COLO829 (cell line): ENCODE data around the gene CEP68.
"Not testable (repeated sequence)": the region's sequence is repeated elsewhere in the genome, so short reads cannot be mapped to it uniquely, and the experiment has no call there.

ENCODE experiments used
- DNase-seq: peaks from one replicate; pipeline ENCODE4 v3.0.0; 2012; ENCODE audit warnings: low spot score

CEP68 gene

DNA sequence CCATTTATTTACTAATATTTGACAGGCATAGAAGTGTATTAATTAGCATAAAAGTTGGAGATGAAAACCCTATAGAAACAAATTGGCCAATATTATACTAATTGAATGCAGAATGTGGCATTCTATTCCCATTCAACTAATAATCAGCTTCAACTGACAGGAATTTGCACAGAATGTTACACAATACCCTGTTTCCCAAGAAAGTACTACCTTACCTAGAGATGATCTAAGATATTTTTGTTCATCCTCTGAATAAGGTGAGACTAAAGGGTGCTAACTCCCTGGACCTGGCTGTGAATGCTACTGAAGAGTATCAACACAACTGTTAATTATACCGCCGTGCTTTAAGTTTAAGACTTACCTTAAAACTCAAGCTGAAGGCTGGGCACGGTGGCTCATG lies 28.9 kb downstream of the CEP68 start:
- DNase-seq: no peak

DNA sequence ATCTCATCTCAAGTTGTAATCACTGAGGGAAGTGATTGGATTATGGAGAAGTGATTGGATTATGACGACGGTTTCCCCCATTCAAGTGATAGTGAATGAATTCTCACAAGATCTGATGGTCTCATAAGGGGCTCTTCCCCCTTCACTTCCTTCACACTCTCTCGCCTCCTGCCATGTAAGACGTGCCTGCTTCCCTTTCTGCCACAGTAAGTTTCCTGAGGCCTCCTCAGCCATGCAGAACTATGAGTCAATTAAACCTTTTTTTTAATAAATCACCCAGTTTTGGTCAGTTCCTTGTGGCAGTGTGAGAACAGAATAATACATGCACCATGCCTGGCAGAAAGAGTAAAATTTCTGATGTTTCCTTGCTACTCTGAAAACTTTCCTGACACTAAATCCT lies 36.6 kb downstream of the CEP68 start:
- DNase-seq: no peak

DNA sequence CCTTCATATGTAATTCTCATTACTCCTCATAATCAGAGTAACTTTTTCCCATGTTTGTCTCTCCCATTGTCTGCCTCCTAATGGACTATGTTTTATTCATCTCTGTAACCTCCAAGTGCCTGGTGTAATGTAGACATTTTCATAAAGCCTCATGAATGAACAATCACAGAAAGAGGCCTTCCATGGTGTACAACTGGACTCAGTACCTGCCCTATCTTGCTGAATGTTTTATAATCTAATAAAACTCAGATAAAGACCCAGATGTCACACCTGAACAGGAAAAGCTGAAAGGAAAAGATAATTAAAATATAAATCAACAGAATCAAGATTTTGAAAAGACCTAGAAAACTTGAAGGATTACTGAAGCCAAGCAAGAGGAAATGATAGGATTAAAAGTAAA lies 37.0 kb downstream of the CEP68 start:
- DNase-seq: no peak

DNA sequence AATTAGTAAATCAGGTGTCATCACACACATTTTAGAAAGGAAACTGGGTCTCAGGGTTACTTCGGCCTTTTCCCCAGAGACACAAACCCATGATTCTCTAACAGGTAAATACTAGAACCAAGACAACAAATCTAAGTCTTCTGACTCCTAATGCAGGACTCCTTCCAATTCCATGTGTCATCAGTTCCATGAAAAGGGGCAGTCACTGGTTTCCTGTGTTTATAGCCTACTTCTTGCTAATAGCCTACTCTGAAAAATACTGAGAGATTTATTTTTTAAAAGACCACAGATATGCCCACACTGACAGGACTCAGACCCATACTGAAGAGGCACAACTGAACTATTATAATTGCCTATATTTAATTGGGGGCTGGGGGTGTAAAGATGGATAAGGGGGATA lies 40.7 kb downstream of the CEP68 start:
- no peak for DNase-seq

DNA sequence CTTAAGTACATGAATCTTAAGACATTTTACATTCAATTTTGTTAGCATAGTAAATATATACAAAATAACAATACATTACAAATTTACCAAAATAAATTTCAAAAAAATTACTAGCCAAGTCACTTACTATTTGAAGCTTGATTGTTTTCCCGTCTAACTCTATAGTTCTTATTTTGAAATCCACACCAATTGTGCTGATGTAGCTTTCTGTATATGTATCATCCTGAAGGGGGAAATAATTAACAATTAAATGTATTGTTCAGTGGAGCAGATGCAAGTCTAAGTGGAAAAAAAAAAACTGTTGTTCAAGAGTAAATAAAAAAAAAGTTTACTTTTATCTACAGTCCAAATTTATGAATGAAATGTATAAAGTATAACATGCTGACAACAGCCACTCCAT lies 41.6 kb downstream of the CEP68 start:
- DNase-seq: no peak

DNA sequence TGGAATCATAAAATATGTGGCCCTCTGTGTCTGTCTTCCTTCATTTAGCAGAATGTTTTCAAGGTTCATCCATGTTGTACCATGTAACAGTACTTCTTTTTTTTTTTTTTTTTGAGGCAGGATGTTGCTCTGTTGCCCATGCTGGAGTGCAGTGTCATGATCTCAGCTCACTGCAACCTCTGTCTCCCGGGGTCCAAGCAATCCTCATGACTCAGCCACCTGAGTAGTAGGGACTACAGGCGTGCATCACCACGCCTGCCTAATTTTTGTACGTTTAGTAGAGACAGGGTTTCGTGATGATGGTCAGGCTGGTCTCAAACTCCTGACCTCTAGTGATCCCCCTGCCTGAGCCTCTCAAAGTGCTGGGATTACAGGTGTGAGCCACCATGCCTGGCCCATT lies 42.5 kb downstream of the CEP68 start:
- no peak for DNase-seq

DNA sequence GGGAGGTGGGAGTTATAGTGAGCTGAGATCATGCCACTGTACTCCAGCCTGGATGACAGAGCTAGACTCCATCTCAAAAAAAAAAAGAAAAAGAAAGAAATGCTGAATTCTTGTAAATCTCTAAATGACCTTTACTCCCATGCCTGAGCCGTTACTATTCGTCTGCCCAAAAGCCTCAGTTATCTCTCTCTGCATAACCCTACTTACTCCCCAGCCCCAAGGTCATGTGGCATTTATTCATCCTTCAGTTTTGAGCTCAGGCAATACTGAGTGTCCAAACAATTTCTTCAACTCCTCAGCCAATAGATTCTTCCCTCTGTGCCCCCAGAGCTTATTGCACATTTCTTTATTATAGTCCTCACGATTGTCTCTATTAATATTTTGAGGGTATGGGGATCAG lies 44.9 kb downstream of the CEP68 start:
- no peak for DNase-seq

DNA sequence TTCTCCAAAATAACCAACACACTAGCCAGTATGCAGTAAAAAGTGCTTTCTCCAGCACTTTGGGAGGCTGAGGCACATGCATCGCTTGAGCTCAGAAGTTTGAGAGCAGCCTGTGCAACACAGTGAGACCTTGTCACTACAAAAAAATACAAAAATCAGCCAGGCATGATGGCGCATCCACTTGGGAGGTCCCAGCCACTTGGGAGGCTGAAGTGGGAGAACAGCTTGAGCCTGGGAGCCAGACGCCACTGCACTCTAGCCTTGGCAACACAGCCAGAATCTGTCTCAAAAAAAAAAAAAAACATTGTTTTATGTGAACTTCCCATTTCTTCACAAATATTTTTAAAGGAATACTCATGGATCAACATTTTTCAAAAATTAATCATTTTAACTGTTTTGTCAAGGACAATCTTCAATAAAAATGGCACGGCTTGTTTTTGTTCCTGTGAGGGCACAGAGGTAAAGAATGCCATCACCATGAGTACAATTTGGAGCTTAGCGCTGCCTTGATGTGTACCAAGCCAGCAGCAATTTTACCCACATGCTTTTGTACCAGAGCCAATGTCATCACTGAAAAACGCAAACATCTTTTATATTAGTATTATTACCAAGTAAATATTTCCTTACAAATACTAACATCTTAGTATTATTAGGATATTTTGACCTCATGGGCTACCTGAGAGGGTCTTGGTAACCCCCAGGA lies 46.9 kb downstream of the CEP68 start:
- DNase-seq: no peak

DNA sequence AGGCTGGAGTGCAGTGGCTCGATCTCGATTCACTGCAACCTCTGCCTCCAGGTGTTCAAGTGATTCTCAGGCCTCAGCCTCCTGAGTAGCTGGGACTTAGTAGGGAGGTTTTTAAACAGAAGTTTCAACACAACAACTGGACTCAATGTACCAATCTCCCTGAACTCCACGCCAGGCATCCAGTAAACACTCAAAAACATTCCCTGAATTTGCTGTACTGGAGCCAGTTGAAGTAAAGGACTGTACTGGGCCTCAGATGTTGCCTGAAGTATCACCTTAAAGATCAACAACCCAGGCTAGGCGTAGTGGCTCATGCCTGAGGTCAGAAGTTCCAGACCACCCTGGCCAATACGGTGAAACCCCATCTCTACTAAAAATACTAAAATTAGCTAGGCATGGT lies 51.3 kb downstream of the CEP68 start:
- DNase-seq: no peak

DNA sequence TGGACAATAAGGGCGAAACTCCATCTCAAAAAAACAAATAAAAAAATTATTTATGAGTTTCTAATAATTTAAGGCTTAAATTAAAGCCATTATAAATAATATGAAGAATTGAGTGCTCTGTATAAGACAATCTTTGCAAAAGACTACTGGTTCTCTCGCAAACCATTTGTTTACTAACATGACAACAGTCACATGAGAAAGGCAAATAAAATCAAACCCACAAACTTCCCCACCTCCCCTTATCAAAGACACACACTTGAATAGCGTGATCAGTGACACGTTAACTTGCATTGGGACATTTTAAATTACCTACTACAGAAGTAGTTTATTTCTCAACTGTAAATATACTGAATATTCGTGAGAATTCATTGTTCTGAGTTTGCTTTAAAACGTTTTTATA lies 52.6 kb downstream of the CEP68 start:
- no peak for DNase-seq

DNA sequence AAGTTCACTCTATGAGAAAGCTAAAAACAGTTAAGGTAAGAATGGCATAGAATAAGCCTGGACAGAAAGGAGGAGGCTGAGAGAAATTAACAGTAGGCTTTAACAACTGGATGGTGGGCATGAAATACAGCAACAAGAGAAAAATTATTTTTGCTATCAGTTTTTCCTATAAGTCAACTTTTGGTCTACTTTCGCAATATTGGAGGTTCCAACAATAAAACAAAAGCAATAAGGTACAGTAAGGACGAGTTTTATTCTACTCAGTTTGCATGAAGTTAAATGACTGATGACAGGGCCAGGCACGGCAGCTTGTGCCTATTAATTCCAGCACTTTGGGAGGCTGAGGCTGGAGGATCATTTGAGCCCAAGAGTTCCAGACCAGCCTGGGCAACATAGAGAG lies 56.4 kb downstream of the CEP68 start:
- DNase-seq: no peak

DNA sequence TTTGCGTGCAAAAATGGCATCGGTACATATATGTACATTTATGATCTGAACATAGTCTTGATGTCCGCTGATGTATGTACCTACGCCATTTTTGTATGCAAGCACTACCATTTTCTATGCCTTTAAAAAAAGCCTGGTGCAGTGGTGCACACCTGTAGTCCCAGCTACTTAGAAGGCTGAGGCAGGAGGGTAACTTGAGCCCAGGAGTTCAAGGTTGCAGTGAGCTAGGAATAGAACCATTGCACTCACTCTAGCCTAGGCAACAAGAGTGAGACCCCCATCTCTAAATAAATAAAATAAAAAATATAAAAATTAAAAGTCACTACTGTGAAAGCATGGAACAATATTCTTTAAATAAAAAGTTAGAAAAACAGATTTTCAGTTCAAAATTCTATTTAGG lies 57.0 kb downstream of the CEP68 start:
- DNase-seq: no peak

DNA sequence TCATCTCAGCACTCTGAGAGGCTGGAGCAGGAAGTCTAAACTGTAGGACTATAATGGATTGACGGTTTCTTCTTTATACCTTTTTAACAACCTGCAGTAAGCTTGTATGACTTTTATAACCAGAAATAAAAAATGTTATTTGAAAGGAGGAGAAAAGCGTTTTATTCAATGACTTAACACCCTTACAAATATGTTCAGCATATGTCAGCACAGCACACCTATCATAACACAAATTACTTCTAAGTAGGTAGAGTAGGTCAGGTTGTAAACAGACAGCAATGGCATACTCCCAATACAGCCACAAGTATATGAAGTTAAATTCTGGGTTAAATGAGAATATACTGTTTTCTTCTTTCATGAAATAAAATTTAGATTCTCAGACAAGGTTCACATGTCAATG lies 57.6 kb downstream of the CEP68 start:
- no peak for DNase-seq

DNA sequence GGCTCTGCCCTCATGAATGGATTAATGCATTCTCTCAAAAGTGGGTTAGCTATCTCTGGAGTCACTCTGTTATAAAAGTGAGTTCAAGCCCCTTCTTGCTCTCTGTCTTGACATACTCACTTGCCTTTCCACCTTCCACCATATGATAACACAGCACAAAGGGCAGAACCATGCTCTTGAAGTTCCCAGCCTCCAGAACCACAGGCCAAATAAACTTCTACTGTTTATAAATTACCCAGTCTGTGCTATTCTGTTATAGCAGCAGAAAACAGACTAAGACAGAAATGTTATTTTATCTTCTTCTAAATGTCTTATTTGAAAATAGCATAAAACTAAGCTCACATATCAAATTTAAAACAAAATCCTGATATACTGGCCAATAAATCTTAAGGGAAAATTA lies 58.7 kb downstream of the CEP68 start:
- DNase-seq: no peak

DNA sequence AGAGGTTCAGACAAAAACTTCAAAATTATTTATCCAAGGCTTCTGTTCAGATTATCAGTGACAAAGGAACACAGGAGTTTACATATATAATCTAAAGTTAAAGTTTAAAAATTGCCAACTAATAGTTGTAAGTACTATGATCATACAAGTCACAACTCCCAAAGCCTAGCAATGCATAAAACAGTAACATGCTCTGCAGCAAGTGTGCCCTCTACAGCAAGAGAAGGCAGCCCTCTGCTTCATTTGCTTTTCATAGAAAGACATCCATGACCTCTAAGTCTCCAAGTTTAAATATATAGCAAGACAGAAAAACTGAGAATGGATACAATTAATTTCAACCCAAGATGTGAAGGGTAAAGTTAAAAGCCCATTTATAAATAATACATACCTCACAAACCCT lies 60.4 kb downstream of the CEP68 start:
- DNase-seq: no peak

DNA sequence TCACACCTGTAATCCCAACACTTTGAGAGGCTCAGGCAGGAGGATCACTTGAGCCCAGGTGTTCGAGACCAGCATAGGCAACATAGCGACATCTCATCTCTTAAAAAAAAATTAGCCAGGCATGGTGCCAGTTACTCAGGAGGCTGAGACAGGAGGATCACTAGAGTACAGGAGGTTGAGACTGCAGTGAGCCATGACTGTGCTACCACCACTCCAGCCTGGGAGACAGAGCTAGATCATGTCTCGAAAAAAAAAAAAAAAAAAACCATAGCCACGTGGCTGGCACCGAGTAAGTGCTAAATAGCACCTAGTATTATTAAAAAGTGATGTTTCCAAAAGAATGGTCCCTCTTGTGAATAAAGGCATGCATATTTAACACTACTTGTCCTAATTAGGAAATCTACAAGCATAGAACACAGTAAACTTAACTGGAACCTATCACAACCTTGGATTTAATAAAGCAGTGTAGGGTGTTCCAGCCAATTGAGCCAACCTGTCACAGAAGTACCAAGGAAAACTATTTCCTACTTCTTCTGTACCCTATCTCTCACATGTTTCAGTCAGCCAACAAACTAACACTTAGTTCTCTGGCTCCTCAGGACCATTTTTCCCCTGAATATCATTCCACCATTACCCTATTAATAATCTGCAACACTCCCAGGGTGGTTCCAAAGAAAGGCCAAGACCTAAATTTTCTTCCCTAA lies 64.9 kb downstream of the CEP68 start:
- no peak for DNase-seq

DNA sequence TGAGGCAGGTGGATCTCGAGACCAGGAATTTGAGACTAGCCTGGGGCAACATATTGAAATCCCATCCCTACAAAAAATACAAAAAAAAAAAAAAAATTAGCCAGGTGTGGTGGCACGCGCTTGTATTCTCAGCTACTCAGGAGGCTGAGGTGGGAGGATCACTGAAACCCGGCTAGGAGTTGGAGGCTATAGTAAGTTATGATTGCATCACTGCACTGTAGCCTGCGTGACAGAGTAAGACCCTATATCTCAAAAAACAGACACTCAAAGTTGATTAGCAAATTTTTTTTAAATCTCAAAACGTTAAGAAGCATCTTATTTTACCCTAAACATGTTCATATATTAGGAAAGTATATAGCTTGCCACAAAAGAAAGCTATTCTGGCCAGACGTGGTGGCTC lies 66.1 kb downstream of the CEP68 start:
- DNase-seq: no peak

DNA sequence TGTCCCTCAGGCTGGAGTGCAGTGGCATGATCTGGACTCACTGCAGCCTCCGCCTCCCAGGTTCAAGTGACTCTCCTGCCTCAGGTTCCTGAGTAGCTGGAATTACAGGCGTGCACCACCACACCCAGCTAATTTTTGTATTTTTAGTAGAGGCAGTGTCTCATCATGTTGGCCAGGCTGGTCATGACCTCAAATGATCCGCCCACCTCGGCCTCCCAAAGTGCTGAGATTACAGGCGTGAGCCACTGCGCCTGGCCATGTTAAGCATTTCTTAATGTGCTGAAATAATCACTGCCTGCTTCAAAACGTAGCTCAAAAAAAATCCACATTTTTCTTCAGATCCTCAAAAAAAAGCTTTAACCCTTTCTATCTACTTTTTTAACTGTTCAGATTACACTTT lies 69.2 kb downstream of the CEP68 start:
- not testable (repeated sequence) for DNase-seq

DNA sequence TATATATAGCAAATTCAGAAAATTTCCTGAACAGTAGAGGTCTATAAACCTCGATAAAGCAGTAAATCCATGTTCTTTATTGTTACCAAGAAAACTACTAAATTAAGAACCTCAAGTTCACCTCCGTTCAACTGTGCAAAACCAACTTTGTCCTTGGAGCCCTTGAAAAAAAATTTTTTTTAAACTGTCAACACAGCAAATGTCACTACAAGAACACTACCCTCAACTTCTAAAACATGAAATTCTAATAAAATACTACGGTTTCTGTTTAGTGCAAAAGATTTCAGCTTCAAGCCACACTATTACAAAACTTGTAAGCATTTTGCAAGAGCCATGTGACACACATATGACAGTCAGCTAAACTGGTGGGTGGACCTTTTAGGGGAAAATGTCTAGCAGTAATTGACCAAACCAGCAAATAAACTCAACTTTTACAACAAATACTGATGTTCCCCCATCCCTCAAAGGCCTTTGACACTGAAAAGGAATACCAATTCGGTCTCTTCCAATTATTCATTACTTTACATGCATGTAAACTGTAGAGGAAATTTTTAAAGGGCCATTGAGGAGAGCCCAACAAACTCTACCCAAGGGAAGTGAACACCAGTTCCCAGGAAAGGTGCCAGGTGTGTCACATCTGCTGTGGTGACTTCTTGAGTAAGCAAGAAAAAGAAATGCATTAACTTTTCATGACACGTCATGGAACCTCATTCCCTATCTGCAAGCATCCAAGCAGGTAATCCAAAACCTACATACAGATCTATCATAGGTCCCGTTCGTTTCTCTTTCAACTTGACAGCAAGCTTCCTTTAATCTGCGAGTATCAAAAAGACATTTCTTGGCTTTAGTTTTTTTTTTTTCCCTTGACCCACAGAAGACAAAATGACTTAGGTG lies 72.3 kb downstream of the CEP68 start:
- DNase-seq: no peak

DNA sequence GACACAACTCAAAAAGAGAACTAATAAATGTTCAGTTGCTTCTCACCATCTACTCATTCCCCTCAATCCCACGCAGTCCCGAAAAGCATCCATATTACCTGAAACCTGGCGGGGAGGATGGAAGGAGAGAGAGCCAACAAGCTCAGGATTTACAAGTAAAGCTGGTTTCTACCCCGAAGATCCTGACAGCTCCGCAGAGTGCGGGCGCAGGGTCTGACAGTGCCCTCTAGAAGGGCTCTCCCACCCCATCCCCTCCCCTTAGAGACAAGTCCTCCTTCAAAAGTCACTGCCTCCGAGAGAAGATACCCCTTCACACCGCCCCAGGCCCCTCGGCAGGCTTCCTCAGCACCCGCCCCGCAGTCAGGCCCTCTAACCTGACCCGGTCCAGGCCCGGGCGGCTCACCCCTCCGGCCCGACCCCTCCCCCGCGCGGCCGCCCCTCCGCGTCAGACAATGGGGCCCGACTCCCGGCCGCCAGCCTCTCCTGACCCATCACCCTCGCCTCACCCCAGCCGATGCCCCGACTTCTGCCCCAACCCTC lies 73.1 kb downstream of the CEP68 start:
- no peak for DNase-seq

DNA sequence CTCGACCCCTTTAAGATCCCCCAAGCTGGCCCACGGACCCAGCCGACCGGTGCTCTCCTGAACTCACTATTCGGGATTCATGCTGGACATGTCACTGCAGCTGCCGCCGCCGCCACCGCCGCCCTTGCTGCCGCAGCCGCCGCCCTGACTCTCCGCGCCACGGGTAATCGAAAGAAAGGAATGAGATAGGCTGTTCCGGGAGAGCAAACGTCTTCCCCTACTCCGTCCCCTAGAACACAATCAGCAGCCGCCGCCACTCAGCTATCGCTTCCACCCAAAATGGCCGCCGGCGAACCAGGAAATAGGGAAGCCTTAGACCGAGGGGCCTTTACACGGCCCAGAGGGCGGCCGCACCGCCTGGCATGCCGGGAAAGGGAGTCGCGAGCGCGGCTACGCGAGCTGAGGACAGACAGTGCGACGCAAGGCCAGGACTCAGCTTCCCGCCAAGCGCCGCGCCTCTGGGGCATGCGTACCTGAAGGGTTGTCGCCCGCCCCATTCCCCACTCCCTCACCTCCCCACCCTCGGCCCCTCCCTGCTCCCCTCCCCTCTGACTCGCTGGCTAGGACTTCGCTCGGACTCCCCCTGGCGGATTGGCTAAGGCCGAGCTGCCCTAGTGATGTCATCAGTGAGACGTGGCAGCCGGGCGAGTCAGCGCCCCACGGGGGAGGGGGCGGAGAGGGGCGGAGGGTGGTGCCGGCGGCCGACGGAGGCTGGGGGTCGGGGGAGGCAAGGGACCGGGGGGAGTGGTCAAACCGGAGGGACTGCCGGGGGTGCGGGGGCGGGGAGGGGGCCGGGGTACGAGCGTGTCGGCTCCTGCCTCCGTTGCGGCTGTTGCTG lies 73.8 kb downstream of the CEP68 start, which contains the start of gene RAB1A:
Gene RAB1A, minus strand, starts transcription at position 281 of the 838 bp plus-strand sequence. Its CDS starts 191 bp downstream, at position 90.
- peak; percentile 98 for DNase-seq
